ENCODE results near the gene IL32.

GRCh38 chr16:3035289-3035971 lies 30.0 kb upstream of the IL32 start:
- TF ChIP-seq ATF2 (CRISPR knock-in tag; IDR thresholded peaks at IDR 0.05; ENCODE audit: borderline replicate concordance, low read depth), result no peak
- TF ChIP-seq CTCF (IDR thresholded peaks at IDR 0.05), result no peak
- no peak for TF ChIP-seq GABPB1 (CRISPR knock-in tag; IDR thresholded peaks at IDR 0.05)

Measured in WTC11 (cell line).